HG03039 (cell line): ENCODE measurements around the gene SPTSSA.

ENCODE experiments used
- ATAC-seq: cut with Tn5 transposase; IDR thresholded peaks from one replicate; pipeline ENCODE4 v1.9.1; 2021; ENCODE audit warnings: mild to moderate bottlenecking, moderate library complexity; ENCODE audit not compliant: unreplicated experiment

Gene SPTSSA

GRCh38 chr14:34472706-34473279 lies 10.8 kb upstream of the SPTSSA start:
- ATAC-seq, result no peak

GRCh38 chr14:34470319-34470718 lies 8.3 kb upstream of the SPTSSA start:
- no peak for ATAC-seq

- no peak for ATAC-seq
These were observed 4.7 kb upstream of the SPTSSA start for GRCh38 chr14:34466691-34467090.

GRCh38 chr14:34465069-34465859 lies 3.2 kb upstream of the SPTSSA start:
- ATAC-seq, result no peak

- no peak for ATAC-seq
These were observed 1.5 kb upstream of the SPTSSA start for GRCh38 chr14:34463598-34463961.

GRCh38 chr14:34461334-34462131 lies 507 bp downstream of the SPTSSA start:
- ATAC-seq, result peak; percentile 28

GRCh38 chr14:34460841-34461240 lies 1.2 kb downstream of the SPTSSA start:
- ATAC-seq, result no peak

GRCh38 chr14:34460295-34460694 lies 1.7 kb downstream of the SPTSSA start:
- no peak for ATAC-seq

- no peak for ATAC-seq
These were observed 4.9 kb downstream of the SPTSSA start for GRCh38 chr14:34457186-34457585.

- no peak for ATAC-seq
These were observed 8.8 kb downstream of the SPTSSA start for GRCh38 chr14:34453226-34453625.

- ATAC-seq, result no peak
These were observed 9.7 kb downstream of the SPTSSA start for GRCh38 chr14:34452258-34452822.

- no peak for ATAC-seq
These were observed 11.1 kb downstream of the SPTSSA start for GRCh38 chr14:34450958-34451357.

GRCh38 chr14:34450542-34450915 lies 11.5 kb downstream of the SPTSSA start:
- ATAC-seq, result no peak

- ATAC-seq, result no peak
These were observed 12.1 kb downstream of the SPTSSA start for GRCh38 chr14:34449819-34450541.

- ATAC-seq, result no peak
These were observed 22.9 kb downstream of the SPTSSA start for GRCh38 chr14:34439090-34439489.

- ATAC-seq, result no peak
These were observed 23.6 kb downstream of the SPTSSA start for GRCh38 chr14:34438438-34438837.

GRCh38 chr14:34437729-34438080 lies 24.3 kb downstream of the SPTSSA start:
- ATAC-seq, result no peak

GRCh38 chr14:34436960-34437728 lies 24.9 kb downstream of the SPTSSA start:
- no peak for ATAC-seq

GRCh38 chr14:34436118-34436905 lies 25.7 kb downstream of the SPTSSA start:
- ATAC-seq, result no peak
